HG03442 (cell line): ENCODE measurements around the gene SLC39A7.

Experiments used
- ATAC-seq: cut with Tn5 transposase; IDR thresholded peaks from one replicate; pipeline ENCODE4 v1.9.1; 2021; ENCODE audit warnings: mild to moderate bottlenecking, moderate library complexity; ENCODE audit not compliant: unreplicated experiment

SLC39A7 gene

DNA sequence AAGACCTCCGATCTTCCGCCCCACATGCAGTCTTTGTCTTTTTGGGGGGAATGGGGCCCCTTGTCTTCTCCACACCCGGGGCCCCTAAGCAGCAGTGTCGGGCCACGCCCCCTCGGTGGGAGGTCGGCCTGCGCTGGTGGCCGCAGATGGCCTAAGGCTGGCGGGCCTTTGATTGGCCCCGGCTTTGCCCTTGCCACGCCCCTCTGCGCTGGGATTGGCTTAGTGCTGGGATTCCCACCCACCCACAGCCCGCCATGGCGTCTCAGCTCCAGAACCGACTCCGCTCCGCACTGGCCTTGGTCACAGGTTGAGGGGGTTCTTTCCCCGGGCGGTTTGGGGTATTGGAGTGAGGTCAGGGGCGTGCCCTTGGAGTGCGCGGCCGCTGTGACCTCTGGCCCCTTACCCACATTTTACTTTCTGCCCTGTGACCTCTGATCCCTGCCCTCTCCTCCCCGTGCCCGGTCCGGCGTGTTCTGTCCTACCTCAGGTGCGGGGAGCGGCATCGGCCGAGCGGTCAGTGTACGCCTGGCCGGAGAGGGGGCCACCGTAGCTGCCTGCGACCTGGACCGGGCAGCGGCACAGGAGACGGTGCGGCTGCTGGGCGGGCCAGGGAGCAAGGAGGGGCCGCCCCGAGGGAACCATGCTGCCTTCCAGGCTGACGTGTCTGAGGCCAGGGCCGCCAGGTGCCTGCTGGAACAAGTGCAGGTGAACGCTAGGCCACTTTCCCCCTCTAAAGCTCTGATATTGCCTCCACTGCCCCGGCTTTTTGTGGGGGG, 3.9 kb downstream of the SLC39A7 start, which contains the start of gene HSD17B8:
Gene HSD17B8, plus strand, starts transcription at position 241 of the 776 bp plus-strand sequence. Its CDS starts 14 bp downstream, at position 255.
- ATAC-seq, result peak; percentile 36

- no peak for ATAC-seq
These were observed 4.7 kb downstream of the SLC39A7 start for GRCh38 chr6:33205191-33206026.

- ATAC-seq, result no peak
These were observed 5.6 kb downstream of the SLC39A7 start for GRCh38 chr6:33206027-33206863.

DNA sequence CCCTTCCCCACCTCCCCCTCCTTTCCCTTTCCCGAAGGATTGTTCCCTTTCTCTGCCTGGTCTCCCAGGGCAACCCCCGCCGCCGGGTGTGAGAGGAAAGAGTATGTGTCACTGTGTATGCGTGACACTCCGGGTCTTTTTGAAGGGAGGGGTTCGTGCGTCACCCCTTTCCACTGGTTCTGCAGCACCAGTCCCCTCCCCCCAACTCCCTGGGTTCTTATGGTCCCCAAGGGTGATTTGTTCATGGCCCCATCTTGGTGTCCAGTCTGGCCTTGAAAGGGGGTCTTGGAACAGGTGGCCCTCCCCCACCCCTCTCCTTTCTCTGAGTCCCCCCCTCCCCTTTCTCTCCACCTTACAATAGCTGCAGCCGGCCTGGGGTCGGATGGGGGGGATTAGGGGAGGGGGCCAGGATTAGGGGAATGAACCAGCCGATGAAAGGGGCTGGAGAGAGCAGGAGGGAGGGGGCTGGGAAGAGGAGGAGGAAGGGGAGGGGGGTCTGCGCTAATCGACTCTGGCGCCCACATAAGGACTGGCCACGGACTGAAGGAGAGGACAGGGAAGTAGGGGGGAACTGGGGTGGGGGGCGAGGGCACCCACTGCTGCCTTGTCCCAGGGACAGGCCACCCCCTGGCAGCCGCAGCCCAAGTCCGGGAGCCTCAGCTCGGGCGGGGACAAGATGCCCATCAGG, 6.3 kb downstream of the SLC39A7 start:
- ATAC-seq, result no peak

DNA sequence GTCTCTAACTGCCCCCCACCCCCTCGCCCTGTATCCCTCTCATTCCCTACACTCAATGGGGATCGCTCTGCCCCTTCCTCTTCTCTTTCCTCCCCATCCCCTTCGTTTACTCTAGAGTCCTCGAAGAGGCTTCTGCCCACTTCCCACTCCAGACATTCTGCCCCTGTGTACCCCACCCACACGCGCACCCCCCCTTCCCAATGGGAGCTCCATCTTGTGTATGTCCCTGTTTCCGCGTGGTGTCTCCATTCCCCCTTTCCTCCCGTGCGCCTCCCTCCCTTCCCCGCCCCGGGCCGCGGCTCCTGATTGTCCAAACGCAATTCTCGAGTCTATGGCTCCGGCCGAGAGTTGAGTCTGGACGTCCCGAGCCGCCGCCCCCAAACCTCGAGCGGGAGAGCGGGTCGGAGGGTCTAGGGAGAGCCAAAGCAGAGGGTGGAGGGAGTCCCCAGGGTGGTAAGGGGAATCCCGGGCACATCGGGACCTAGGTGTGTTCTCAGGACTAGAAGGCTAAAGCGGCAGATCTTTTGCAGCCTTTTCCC, 7.0 kb downstream of the SLC39A7 start:
- ATAC-seq, result no peak

DNA sequence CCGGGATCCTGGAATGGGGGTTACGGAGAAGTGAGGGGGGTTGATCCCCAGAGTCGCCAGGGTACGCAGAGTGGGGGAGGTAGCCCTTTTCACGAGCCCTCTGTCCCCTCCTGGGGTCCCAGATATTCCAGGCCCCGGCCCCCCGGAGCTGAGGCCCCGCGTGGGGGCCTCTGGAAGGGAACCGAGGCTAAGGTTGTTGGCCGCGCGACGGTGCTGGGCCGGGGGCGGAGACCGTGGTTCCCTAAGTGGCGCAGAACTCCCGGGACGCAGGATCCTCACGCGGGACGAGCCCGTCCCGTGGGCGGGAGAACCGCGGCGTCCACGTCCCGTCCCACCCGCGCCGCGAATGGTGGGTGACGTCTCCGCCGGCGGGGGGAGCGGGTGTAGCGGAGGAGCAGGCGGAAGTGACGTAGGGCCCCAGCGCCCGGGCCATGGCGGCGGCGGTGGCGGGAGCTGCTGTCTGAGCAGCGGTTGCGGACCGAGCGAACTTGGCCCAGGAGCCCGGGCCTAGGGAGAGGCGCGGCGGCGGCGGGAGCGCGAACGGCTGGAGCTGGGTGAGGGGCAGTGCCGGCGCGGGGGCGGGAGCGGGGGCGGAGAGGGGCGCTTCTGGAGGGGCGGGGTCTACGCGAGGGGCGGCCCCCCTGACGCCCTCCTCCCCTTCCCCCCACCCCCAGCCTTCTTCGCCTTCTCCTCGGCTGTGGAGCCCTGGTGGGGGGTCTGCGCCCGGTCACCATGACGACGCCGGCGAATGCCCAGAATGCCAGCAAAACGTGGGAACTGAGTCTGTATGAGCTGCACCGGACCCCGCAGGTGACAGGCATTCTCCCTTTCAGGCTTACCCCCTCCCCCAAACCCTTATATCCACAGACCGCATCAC, 7.7 kb downstream of the SLC39A7 start, which contains the start of gene RING1:
Gene RING1, plus strand, starts transcription at position 410 of the 877 bp plus-strand sequence. Its CDS starts 323 bp downstream, at position 733.
- peak; percentile 36 for ATAC-seq

- no peak for ATAC-seq
These were observed 9.2 kb downstream of the SLC39A7 start for GRCh38 chr6:33209856-33210255.

- ATAC-seq, result no peak
These were observed 10.5 kb downstream of the SLC39A7 start for GRCh38 chr6:33211136-33211535.

GRCh38 chr6:33211666-33212422, 11.2 kb downstream of the SLC39A7 start:
- ATAC-seq, result no peak

- no peak for ATAC-seq
These were observed 12.1 kb downstream of the SLC39A7 start for GRCh38 chr6:33212857-33213165.

DNA sequence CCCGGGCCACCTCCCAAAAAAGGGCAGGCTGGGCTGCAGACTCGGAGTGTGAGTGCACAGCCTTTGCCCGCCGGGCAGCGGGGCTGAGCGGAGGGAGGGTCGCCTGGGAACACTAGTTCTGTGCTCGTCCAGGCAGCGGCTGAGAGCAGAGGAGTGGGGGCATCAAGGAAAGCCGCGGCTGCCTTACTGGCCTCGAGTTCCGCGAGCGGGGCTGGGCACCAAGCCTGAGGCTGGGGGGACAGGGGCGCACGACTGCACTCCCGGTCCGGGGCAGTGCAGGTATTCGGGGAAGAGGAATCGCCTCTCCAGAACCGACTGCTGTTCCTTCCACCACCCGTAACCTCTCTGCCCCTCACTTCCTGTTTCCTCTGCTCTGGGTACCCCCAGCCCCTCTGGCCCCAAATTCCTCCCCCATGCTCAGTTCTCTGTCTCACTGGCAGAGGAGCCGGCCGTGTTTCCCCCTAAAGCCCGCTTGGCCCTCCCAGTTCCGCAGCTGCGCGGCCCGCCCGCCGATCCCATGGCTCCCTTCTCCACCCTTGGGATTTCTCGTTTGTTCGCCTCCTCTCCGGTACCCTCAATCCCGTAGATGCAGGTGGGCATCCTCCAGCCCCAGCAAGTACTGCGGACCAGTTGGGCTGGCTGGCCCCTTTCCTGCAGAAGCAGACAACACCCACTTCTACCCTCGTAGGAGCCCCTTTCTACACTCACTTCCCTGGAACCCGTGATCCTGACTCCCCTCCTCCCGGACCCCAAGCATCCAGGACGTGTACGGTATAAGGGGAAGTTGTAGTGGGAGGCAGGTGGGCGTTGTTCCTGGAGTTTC, 12.7 kb downstream of the SLC39A7 start:
- no peak for ATAC-seq

GRCh38 chr6:33213989-33214335, 13.3 kb downstream of the SLC39A7 start:
- no peak for ATAC-seq

GRCh38 chr6:33215271-33216116, 14.8 kb downstream of the SLC39A7 start:
- ATAC-seq, result no peak

- ATAC-seq, result no peak
These were observed 15.5 kb downstream of the SLC39A7 start for GRCh38 chr6:33216117-33216649.

- no peak for ATAC-seq
These were observed 16.6 kb downstream of the SLC39A7 start for GRCh38 chr6:33217246-33217645.

GRCh38 chr6:33217681-33218080, 17.0 kb downstream of the SLC39A7 start:
- no peak for ATAC-seq
